Activated naive CD4-positive, alpha-beta T cell treated with anti-CD3 and anti-CD28 coated beads, Interleukin-2, amount 50 U/mL, for 72 hours (primary cell): Measurements from ENCODE around the gene SLC6A5. TPM values are rescaled to one million over a fixed set of nuclear protein-coding genes. Genes with fewer than 3 reads are reported as not detected.
"Not testable (repeated sequence)": the region's sequence is repeated elsewhere in the genome, so short reads cannot be mapped to it uniquely, and the experiment has no call there.

Experiments used
- ATAC-seq, 2 donors: fragments of 150-1000 bp; cut with Tn5 transposase; 2 replicates each; pipeline ENCODE4 v1.10.0; 2021; ENCODE audit warnings: mild to moderate bottlenecking in 2 of 2, moderate library complexity in 2 of 2
- DNase-seq, 2 donors: peaks; one replicate each; pipeline ENCODE4 v3.0.0; 2021 to 2022; ENCODE audit warnings: low spot score in 2 of 2
- H3K27ac Mint-ChIP-seq, 2 donors: one replicate each; pipeline ENCODE4 v1.8.0; 2022; ENCODE audit warnings: mild to moderate bottlenecking in 2 of 2, mixed read lengths in 2 of 2
- H3K36me3 Mint-ChIP-seq, 2 donors: one replicate each; pipeline ENCODE4 v1.8.0; 2022; ENCODE audit warnings: mixed read lengths in 2 of 2
- H3K9me3 Mint-ChIP-seq, 2 donors: one replicate each; pipeline ENCODE4 v1.8.0; 2022; ENCODE audit warnings: mixed read lengths in 2 of 2
- total RNA-seq, 2 donors: library from RNA; stranded (reverse); gene quantifications; one replicate each; pipeline ENCODE4 v1.2.3, GENCODE V29; 2022

SLC6A5 gene
- not detected for total RNA-seq

DNA sequence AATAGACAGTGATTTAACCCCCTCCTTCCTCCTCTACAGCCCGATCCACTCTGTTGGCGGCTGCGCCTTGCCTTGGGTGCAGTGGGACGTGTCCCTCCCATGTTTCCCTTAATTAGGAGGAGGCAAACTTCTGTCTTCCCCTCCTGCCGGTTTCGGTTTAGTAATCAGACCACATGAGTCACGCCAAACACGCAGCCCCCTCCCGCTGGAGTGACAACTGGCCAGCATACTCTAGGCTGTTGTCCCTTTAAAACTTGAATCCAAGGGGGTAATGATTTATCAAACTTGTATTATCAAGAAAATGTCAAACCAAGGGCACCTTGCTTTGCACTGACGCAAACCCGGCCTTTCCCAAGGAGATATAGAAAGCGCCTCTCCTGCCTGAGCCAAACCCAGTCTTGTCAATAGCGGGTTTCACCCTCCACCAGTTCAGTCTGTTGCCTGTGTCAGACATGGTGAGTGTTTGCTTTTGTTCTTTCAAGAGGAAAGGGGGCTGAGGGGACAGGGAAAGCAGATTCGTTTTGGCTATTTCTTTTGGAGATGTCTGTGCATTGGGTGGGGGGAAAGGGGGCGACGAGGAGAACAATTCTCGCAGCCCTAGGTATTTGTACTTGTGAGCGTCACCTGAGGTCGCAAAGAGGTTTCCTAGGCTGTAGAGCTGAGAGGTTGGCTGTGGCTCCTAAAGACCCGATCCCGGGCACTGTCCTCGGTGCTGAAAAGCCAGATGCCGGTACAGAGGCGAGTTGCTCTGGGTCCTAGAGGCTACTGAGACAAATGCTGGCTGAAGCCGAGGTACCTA is at the start of gene SLC6A5:
SLC6A5 (plus strand) TSS at position 388 of the 799 bp plus-strand sequence; CDS start at position 453, 65 bp downstream.
- Mint-ChIP-seq H3K9me3 (peaks cover 0 to 8% of the 10 kb centered on the region in 2 donors), H3K27ac (peak within 1 kb of the TSS in 1 of 2 donors; percentile 88), H3K36me3 (peaks cover 10 to 31% of the 10 kb centered on the region in 2 donors)
- DNase-seq = peak in 1 of 2 donors; percentile 51
- ATAC-seq = peak in 1 of 2 donors; percentile 24

DNA sequence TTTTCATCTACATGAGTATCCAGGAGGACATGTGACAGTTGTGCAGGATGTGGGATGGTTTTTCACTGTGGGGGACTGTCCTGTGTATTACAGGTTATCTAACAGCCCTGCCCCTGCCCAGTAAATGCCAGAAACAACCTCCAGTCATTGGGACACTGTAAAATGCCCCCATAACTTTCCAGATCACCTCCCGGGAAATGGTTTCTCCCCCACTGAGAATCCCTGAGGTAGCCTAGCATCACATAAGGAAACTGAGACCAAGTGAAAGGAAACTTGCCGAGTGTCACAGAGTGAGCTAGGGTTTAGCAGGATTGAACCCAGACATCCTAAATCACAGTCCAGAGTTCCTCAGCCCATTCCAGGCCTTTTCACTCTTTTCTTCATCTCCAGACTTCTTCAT is 48.3 kb upstream of the SLC6A5 start:
- Mint-ChIP-seq H3K9me3 (peaks cover under 1% of the 10 kb centered on the region in 2 donors), H3K27ac (no peak overlapping the region), H3K36me3 (no peaks in the 10 kb centered on the region)
- ATAC-seq = no peak
- DNase-seq = no peak

DNA sequence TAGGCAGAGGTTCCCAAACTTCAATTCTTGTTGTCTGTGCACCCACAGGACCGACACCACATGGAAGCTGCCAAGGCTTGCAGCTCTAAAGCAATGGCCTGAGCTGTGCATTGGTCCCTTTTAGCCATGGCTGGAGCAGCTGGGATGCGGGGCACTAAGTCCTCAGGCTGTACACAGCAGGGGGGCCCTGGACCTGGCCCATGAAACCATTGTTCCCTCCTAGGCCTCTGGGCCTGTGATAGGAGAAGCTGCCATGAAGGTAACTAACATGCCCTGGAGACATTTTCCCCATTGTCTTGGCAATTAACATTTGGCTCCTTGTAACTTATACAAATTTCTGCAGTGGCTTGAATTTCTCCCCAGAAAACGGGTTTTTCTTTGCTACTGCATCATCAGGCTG is 43.6 kb upstream of the SLC6A5 start:
- no peak for DNase-seq
- no peak for ATAC-seq
- H3K27ac Mint-ChIP-seq = no peak overlapping the region
- H3K9me3 Mint-ChIP-seq = peaks cover 6 to 7% of the 10 kb centered on the region in 2 donors
- peaks cover 0 to 5% of the 10 kb centered on the region in 2 donors for H3K36me3 Mint-ChIP-seq

DNA sequence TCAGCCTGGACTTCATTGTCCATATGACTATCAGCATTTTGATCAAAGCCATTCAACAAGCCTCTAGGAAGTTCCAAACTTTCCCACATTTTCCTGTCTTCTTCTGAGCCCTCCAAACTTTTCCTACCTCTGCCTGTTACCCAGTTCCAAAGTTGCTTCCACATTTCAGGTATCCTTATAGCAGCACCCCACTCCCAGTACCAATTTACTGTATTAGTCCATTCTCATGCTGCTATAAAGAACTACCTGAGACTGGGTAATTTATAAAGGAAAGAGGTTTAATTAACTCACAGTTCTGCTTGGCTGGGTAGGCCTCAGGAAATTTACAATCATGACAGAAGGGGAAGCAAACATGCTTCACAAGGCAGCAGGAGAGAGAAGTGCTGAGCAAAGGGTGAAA is 43.0 kb upstream of the SLC6A5 start:
- not testable (repeated sequence) for H3K36me3 Mint-ChIP-seq

DNA sequence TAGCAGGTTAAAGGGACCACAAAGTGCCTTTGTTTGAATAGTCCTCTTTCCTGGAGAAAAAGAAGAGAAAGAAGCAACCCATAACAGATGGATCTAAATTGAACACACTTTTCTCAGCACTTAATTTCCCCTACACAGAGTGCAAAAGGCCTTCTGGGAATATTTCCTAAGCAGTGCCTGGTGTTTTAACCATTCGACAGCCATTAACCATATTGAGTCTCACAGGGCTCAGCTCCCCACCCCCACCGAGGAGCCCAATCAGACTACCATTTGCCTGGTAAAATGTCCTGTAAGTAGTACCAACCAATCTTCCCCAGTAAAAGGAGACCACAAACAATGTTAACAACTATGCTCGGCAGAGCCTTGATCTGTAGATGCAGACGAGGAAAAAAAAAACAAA is 40.7 kb upstream of the SLC6A5 start:
- peaks cover 6 to 7% of the 10 kb centered on the region in 2 donors for H3K9me3 Mint-ChIP-seq
- no peak overlapping the region for H3K27ac Mint-ChIP-seq
- ATAC-seq = no peak

More for the DNA sequence above, 43.0 kb upstream of the SLC6A5 start:
- DNase-seq, ATAC-seq, H3K9me3 Mint-ChIP-seq, H3K27ac Mint-ChIP-seq: not testable (repeated sequence)

DNA sequence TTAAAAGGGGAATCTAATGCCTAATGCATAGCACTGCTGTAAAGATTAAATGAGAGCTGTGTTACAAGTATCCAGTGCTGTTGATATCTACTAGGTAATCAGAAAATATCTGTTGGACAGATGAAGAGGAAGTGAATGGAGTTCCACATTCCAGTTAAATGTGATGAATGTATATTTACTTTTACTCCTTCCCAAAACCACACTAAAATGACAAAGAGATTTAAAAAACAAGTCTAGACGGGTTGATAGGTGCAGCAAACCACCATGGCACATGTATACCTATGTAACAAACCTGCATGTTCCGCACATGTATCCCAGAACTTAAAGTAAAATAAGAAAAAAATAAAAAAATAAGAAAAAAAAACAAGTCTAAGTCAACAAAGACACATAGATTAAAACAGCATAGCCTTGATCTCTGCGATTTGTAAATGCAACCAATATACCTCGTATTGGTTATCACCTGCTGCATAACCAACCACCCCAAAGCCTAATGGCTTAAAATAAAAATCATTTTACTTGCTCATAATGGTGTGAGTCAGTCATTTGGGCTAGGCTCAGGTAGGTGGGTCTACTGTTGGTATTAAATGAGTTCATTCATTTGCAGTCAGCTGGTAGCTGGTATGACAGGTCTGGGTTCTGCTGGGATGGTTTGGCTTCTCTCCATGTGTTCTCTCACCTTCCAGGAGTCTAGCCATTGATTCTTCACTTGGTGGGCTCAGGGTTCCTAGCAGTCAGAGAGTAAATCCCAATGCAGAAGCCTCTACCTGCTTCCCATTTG is 39.7 kb upstream of the SLC6A5 start:
- ATAC-seq (no peak), DNase-seq (no peak)
- Mint-ChIP-seq H3K27ac (no peak overlapping the region), H3K9me3 (peaks cover 6 to 7% of the 10 kb centered on the region in 2 donors), H3K36me3 (peaks cover 0 to 5% of the 10 kb centered on the region in 2 donors)

More for the DNA sequence above, 40.7 kb upstream of the SLC6A5 start:
- DNase-seq = no peak
- peaks cover 0 to 5% of the 10 kb centered on the region in 2 donors for H3K36me3 Mint-ChIP-seq

DNA sequence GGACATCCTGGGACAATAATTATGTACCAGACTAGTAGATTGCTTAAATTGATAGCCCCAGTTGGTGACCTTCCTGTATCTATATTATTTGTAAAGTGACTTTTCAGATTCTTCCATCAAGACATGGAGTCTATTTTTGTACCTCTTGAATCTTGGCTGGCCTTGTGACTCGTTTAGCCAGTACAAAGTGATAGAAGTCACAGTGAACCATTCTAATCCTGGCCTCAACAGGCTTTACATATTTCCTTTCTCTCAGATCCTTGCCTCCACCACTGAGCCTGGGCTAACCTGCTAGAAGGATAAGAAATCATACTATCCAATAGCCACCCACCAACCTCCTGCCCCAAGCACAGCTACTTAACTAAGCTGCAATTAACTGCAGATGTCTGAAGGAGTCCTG is 37.5 kb upstream of the SLC6A5 start:
- Mint-ChIP-seq H3K27ac (no peak overlapping the region), H3K9me3 (no peaks in the 10 kb centered on the region), H3K36me3 (no peaks in the 10 kb centered on the region)
- no peak for ATAC-seq
- DNase-seq = no peak

DNA sequence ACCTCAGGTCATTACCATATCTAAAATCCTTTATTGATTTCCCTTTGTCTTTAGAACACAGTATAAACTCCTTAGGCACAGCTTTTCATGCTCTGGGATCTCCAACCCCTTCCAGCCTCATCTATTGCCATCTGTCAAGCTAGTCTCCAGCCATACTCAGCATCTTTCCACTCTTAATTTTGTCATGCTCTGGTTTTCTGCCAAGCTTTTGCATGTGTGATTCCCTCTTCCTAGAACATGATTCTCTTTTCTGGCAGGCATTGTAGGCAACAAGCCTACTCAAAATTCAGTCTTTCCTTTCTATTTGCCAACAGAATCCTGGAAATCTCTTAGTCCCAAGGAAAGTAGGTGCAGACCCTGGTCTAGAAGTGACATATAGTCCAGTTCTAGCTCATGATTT is 35.5 kb upstream of the SLC6A5 start:
- DNase-seq (no peak), ATAC-seq (no peak)
- H3K9me3 Mint-ChIP-seq = no peaks in the 10 kb centered on the region
- H3K36me3 Mint-ChIP-seq = no peaks in the 10 kb centered on the region
- H3K27ac Mint-ChIP-seq = no peak overlapping the region

DNA sequence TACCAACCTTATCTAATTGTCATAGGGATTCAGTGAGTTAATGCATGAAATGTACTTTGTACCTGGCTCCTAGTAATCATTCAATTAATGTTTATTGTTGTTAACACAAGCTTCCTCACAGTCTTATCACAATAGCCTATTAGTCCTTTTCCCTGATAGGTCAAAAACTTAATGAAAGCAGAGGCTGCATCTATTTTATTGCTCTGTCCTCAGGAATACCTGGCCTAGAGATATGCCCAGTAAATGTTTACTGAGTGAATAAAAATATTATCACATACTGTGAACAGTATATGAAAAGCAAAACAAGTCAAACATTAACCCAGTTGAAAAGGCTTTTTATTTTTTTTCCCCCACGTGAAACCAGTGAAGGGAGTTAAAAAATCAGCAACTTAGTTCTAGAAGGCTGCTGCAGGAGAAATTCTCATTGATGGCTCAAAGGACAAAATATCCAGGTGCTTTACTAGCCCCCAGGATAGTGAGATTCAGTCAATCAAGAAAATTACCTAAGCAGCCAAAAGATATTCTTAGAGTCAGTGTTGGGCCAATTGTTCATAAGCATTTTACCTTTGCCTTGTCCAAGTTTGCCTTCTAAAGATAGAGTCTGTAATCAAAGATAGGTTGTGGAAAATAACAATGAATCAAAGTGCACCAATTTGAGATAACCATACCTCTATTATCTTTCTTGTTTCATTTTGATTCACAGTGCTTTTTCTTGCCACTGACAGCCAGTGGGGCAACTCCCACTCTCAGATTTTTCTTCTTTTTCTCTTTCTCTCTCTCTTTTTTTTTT is 34.4 kb upstream of the SLC6A5 start:
- ATAC-seq (no peak), DNase-seq (no peak)
- no peak overlapping the region for H3K27ac Mint-ChIP-seq
- no peaks in the 10 kb centered on the region for H3K9me3 Mint-ChIP-seq
- no peaks in the 10 kb centered on the region for H3K36me3 Mint-ChIP-seq

DNA sequence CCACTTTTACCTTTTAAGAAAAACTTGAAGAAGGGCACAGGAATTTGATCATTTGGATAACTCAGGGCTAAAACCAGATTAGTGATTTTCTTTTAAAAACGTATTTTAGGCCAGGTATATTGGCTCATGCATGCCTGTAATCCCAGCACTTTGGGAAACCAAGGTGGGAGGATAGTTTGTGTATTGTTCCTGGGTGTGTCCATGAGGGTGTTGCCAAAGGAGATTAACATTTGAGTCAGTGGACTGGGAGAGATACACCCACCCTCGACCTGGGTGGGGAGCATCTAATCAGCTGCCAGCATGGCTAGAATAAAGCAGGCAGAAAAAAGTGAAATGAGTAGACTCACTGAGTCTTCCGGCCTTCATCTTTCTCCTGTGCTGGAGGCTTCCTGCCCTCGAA is 33.3 kb upstream of the SLC6A5 start:
- not testable (repeated sequence) for ATAC-seq, H3K36me3 Mint-ChIP-seq, H3K27ac Mint-ChIP-seq, DNase-seq, H3K9me3 Mint-ChIP-seq

DNA sequence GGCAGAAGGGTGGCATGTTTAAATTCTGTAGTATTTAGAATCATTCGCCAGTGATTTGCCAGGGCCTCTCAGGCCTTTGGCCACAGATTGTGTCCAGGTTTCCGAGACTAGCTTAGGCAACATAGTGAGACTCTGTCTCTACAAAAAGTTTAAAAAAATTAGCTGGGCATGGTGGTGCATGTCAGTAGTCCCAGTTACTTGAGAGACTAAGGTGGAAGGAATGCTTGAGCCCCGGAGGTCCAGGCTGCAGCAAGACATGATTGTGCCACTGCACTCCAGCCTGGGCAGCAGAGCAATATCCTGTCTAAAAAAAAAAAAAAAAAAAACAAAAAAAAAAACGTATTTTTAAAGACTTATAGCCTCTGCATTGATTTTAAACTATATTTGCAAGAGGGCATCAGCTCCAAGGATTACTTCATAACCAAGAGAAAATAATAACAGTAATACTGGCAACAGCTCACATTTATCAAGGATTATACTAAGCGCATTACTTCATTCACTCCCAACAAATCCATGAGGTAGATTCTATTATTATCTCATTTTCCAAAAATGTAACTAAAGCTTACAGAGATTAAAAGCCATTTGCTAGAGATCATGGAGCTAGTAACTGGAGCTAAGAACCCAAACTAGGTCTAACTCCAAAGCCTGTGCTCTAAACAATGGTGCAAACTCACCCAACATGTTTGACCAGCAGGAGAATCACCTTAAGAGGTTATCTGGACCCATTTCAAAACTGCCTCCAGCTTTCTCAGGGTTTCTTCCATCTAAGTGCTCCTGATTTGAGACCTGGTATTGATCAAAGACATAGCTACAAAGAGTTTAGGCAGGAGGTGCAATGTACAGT is 32.6 kb upstream of the SLC6A5 start:
- no peaks in the 10 kb centered on the region for H3K9me3 Mint-ChIP-seq
- H3K27ac Mint-ChIP-seq = no peak overlapping the region
- DNase-seq (no peak), ATAC-seq (no peak)
- no peaks in the 10 kb centered on the region for H3K36me3 Mint-ChIP-seq

DNA sequence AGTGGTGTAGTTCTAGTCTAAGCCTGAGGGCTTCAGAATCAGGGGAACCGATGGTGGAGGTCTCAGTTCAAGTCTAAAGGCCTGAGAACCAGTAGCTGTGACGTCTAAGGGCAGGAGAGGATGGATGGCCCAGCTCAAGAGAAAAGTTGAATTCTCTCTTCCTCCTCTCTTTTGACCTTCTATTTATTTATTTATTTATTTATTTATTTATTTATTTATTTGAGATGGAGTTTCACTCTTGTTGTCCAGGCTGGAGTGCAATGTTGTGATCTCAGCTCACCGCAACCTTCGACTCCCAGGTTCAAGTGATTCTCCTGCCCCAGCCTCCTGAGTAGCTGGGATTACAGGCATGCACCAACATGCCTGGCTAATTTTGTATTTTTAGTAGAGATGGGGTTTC is 19.7 kb upstream of the SLC6A5 start:
- not testable (repeated sequence) for H3K27ac Mint-ChIP-seq, H3K9me3 Mint-ChIP-seq, H3K36me3 Mint-ChIP-seq, DNase-seq, ATAC-seq

DNA sequence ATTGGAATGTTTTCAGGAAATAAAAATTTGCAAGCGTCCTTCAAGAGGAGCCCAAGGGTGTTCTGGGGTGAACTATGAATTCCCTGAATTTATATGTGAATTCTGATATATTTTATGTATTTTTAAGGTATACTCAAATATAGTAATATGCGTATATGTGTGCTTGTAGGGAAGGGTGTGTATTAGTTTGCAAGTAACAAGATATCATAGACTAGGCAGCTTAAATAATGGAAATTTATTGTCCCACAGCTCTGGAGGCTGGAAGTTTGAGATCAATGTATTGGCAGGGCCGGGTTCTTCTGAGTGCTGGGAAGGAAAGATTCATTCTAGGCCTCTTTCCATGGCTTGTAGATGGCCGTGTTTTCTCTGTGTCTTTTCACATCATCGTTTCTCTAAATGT is 16.2 kb upstream of the SLC6A5 start:
- no peaks in the 10 kb centered on the region for H3K9me3 Mint-ChIP-seq
- DNase-seq = no peak
- H3K36me3 Mint-ChIP-seq = no peaks in the 10 kb centered on the region
- no peak overlapping the region for H3K27ac Mint-ChIP-seq
- no peak for ATAC-seq

DNA sequence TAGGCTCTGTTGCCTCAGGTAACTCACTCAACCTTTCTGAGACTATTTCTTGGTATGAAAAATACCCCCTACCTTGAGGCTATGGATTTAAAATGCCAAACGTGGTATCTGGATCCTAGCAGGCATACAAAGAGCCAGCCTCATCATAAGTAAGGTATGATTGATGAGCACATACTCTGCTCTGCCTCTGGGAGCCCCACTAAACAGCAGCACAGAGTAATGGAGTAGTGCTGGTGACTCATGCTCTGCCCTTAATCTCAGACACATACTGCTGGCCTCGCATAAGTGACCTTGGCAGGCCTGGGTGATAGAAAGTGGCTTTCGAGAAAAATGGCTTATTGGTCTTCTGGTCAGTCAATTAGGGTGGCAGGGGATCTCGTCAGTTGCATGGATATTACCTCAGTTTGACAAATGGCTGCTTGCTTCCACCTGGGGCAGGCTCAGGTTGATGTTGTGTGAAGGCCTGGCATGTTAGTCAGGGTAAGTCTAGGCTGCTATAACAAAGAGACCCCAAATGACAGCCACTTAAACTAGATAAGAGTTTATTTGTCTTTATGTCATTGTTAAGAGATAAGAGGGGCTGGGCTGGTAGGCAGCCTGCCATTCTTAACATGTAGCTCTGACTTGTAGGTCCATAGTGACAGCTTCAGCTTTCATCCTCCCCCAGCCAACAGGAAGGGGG is 15.2 kb upstream of the SLC6A5 start:
- Mint-ChIP-seq H3K9me3 (no peaks in the 10 kb centered on the region), H3K36me3 (no peaks in the 10 kb centered on the region), H3K27ac (no peak overlapping the region)
- ATAC-seq (no peak), DNase-seq (no peak)

DNA sequence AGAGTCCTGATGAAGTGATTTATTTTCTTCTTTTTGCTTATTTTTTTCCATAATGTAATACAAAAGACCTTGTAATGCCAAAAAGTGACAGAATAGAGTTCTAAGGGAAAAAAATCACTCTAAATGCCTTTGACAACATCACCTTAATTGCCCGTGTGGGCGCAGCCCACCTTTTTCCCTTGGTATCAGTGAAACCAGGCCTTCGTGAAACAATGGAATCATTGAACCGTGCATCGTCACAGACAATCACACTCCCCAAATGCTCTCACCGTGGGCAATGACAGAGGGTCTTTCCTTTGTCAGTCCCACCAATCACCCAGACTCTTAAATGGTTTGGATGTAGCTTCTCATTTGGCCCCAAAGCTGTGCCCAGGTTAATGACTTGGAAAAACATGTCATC is 9.6 kb upstream of the SLC6A5 start:
- H3K36me3 Mint-ChIP-seq = no peaks in the 10 kb centered on the region
- H3K27ac Mint-ChIP-seq = no peak overlapping the region
- DNase-seq (no peak), ATAC-seq (no peak)
- no peaks in the 10 kb centered on the region for H3K9me3 Mint-ChIP-seq

DNA sequence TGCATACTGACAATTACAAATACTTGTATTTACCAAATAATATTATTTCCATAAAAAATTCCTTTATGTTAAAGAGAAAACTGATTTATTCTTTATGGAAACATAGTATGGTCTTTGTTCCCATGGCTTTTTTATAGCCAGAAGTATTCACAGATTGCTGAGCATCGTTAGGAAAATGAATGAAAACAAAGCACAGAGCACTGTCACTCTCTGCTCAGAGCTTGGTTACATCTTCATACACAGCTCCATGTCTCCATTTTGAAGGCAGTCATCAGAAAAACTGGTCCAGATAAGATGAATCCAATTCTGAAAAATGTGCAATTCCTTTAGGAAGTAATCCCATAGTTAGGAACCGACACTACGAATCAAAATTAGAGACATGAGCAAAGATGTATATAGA is 9.0 kb upstream of the SLC6A5 start:
- H3K9me3 Mint-ChIP-seq = no peaks in the 10 kb centered on the region
- no peak for DNase-seq
- ATAC-seq = no peak
- no peak overlapping the region for H3K27ac Mint-ChIP-seq
- H3K36me3 Mint-ChIP-seq = no peaks in the 10 kb centered on the region
